ENCODE measurements around the gene GSK3B.

GRCh38 chr3:120114376-120114775, 20.1 kb upstream of the GSK3B start:
- TF ChIP-seq CTCF (IDR thresholded peaks at IDR 0.05) = no peak
- no peak for TF ChIP-seq POLR2A (IDR thresholded peaks at IDR 0.05)
- TF ChIP-seq POLR2AphosphoS5 (IDR thresholded peaks at IDR 0.05) = no peak

Measured in breast epithelium (tissue), 3 donors.